Right lobe of liver (tissue), 6 donors: Measurements from ENCODE around the gene MOB3B. TPM values are rescaled to one million over a fixed set of nuclear protein-coding genes. Genes with fewer than 3 reads are reported as not detected.
A peak's percentile ranks its signal among the peaks of the same experiment; 100 is the strongest.

ENCODE experiments used
- ATAC-seq, 4 donors: fragments of 200-7000 bp; cut with Tn5 transposase; one replicate each; pipeline ENCODE4 v1.9.1; 2020; ENCODE audit warnings: mild to moderate bottlenecking in 4 of 4, moderate library complexity in 4 of 4
- DNase-seq, 3 donors: peaks; one replicate each; pipeline ENCODE4 v3.0.0-alpha.2; 2020
- H3K27ac ChIP-seq, 3 donors: fragments of 200-600 bp; one replicate each; pipeline ENCODE4 v1.8.0; 2022
- H3K27me3 ChIP-seq, 2 donors: fragments of 200-600 bp; one replicate each; pipeline ENCODE4 v1.8.0; 2022
- H3K36me3 ChIP-seq, 4 donors: fragments of 200-600 bp; sonication (generic) in 1 of 4; one replicate each; pipeline versions ENCODE4 v1.5.1 to v1.8.0; 2017 to 2022; ENCODE audit warnings: control low read depth in 1 of 4
- H3K4me1 ChIP-seq, 4 donors: fragments of 200-600 bp; sonication (generic) in 1 of 4; one replicate each; pipeline versions ENCODE4 v1.5.1 to v1.8.0; 2017 to 2022; ENCODE audit warnings: control low read depth in 1 of 4
- H3K4me3 ChIP-seq, 3 donors: fragments of 200-600 bp; one replicate each; pipeline ENCODE4 v1.8.0; 2022
- H3K9me3 ChIP-seq, 4 donors: fragments of 200-600 bp; sonication (generic) in 1 of 4; one replicate each; pipeline versions ENCODE4 v1.5.1 to v1.8.0; 2017 to 2022; ENCODE audit warnings: control low read depth in 1 of 4
- POLR2A ChIP-seq: fragments of 450-650 bp; IDR thresholded peaks from one replicate; pipeline ENCODE4 v1.6.1; 2017; ENCODE audit warnings: antibody characterized with exemption, mild to moderate bottlenecking
- WGBS: methylation state at CpG from one replicate; pipeline ENCODE4 v1.1.6; 2018; ENCODE audit warnings: low coverage, low lambda C conversion rate; ENCODE audit not compliant: insufficient coverage; ENCODE audit errors: missing lambda C conversion rate; 5-methylcytosine and 5-hydroxymethylcytosine counted together
- intact Hi-C, 2 donors: fragments of 100-400 bp; cut with DNase I; formaldehyde crosslinking; loops; one replicate each; pipeline versions ENCODE4 v1.11.2 to v1.14.1; 2022
- total RNA-seq, 6 experiments: library from RNA; depleted of rRNA in 2 of 6; stranded (reverse); fragments of >200 nt in 2 of 6; fragmentation: NEBNext Ultra II Directional in 3 of 6; extraction: Animal tissue kit (Norgen Biotek cat#: 25700) in 3 of 6; gene quantifications; one replicate each; pipeline versions ENCODE4 v1.1.0 to v1.2.4, GENCODE V29; 2016 to 2023
- TF ChIP-seq, protein P1 (sequence below), 4 donors: fragments of 200-600 bp in 3 of 4; fragments of 450-650 bp in 1 of 4; IDR thresholded peaks; one replicate each; pipeline versions ENCODE4 v1.5.1 to v1.8.0; 2016 to 2022; ENCODE audit warnings: antibody characterized with exemption in 4 of 4, mild to moderate bottlenecking in 2 of 4
- donor health status: DM: no; HTN: yes; CAD: no.
- donor health status: DM: no; HTN: no; CAD: no.
- donor health status: DM: no; HTN: no; CAD: no.
- donor health status: DM: no; HTN: yes; CAD: no.
- donor health status: DM: no; HTN: yes; CAD: no.

The MOB3B gene
- total RNA-seq, 6 experiments from 2014 or later, result 1.0 to 2.4 (median 1.7) TPM

DNA sequence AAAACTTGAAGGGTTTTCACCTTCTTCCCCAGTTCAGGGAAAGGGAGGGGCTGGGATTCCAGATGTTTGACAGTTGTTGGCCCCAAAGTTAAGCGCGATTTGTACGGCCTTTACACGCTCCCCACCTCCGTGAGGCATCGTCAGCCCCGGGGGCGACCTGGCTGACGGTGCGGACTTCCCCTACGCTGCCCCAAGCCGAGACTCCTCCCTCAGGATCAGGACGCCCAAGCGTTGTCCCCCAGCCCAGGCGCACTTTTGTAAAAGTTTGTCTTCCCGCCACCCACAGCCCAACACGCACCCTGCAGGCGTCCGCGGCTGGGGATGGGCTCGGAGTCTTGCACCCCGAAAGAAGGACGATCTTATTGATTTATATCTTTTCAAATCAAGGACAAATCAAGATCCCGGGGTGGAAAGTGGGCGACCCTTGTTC is 713 bp downstream of the MOB3B start:
- Histone ChIP-seq H3K4me3 (peak overlapping the region; percentile 77 to 85 (median 80)), H3K4me1 (peaks cover 0 to 15% (median 0%) of the 10 kb centered on the region in 4 donors), H3K9me3 (no peaks in the 10 kb centered on the region), H3K27me3 (no peaks in the 10 kb centered on the region), H3K27ac (peak overlapping the region; percentile 45 to 66 (median 55)), H3K36me3 (no peaks in the 10 kb centered on the region)
- TF ChIP-seq, protein P1, sequence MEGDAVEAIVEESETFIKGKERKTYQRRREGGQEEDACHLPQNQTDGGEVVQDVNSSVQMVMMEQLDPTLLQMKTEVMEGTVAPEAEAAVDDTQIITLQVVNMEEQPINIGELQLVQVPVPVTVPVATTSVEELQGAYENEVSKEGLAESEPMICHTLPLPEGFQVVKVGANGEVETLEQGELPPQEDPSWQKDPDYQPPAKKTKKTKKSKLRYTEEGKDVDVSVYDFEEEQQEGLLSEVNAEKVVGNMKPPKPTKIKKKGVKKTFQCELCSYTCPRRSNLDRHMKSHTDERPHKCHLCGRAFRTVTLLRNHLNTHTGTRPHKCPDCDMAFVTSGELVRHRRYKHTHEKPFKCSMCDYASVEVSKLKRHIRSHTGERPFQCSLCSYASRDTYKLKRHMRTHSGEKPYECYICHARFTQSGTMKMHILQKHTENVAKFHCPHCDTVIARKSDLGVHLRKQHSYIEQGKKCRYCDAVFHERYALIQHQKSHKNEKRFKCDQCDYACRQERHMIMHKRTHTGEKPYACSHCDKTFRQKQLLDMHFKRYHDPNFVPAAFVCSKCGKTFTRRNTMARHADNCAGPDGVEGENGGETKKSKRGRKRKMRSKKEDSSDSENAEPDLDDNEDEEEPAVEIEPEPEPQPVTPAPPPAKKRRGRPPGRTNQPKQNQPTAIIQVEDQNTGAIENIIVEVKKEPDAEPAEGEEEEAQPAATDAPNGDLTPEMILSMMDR (IDR thresholded peaks at IDR 0.05), result no peak
- TF ChIP-seq POLR2A, result no peak
- DNase-seq (peak; percentile 55 to 62 (median 60)), ATAC-seq (peak; percentile 53 to 74 (median 65))
- 3% methylated on average over 6 of the region's 25 CpGs for WGBS
- intact Hi-C loops, result no loop called here

DNA sequence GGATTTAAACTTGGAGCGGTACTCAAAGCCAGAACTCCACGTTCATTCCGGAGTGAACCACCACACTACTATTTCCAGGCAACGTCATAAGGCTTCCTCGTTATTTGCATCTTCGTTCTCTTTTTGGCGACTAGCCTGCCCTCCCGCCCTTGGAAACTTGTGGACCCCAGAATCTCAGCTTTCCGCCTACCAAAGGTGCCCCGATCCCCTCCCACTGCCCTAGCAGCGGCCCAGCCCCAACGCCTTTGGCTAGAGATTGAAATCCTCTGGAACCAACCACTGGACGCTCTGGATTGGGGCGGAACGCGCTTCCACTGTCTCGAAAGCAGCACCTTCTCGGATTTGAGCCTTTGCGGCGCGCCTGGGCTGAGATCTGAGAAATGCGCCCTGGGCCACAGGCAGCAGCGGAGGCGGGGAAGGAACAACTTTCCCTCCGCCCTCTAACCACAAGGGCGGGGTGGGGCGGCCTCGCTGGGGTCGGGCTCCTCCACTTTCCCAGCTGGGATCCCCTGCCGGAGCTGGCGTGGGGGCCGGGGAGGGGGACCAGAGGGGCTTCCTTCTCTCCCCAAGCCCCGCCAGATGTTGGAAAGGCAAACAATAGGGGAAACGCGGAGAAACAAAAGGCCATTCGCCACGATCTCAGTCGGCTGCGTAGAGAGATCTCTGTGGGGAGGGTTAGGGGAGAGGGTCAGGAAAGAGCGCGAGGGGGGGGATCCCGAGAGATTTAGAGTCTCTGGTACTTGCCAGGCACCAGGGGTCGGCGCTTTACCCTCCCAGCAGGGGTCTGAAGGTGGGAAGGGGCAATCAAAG is 1.3 kb downstream of the MOB3B start:
- DNase-seq (peak; percentile 54 to 73 (median 73)), ATAC-seq (peak; percentile 68 to 76 (median 71))
- no peak for TF ChIP-seq POLR2A
- TF ChIP-seq, protein P1 (IDR thresholded peaks at IDR 0.05), result no peak
- peaks cover 0 to 15% (median 0%) of the 10 kb centered on the region in 4 donors for H3K4me1 ChIP-seq
- intact Hi-C loops, result no loop called here
- peak overlapping the region; percentile 77 to 85 (median 80) for H3K4me3 ChIP-seq
- H3K36me3 ChIP-seq, result no peaks in the 10 kb centered on the region
- H3K27ac ChIP-seq, result peak overlapping the region; percentile 45 to 66 (median 55)
- H3K27me3 ChIP-seq, result no peaks in the 10 kb centered on the region
- 11% methylated on average over 32 of the region's 44 CpGs for whole genome bisulfite sequencing
- H3K9me3 ChIP-seq, result no peaks in the 10 kb centered on the region

DNA sequence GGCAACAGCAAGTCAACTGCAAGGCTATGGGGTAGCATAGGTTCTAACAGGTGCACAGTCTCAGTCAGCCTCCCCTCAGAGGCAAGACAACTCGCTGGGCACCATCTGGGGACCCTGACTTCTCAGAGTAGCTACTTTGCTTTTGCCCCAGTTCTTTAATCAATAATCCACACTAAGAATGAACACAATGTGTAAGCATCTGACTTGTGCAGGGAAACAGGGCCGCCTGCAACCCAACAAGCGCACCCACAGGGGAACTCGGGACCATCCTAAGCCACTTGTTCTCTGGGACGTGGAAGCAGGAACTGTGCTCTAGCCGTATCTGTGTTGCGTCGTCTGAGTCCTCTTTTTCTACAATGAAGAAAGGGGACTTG is 1.9 kb downstream of the MOB3B start:
- H3K9me3 ChIP-seq, result no peaks in the 10 kb centered on the region
- 64% methylated on average over 4 of the region's 8 CpGs for WGBS
- peaks cover 0 to 15% (median 0%) of the 10 kb centered on the region in 4 donors for H3K4me1 ChIP-seq
- intact Hi-C loops, result no loop called here
- no peaks in the 10 kb centered on the region for H3K36me3 ChIP-seq
- DNase-seq (no peak), ATAC-seq (no peak)
- H3K4me3 ChIP-seq, result peak overlapping the region in 1 of 3 donors; percentile 80
- H3K27me3 ChIP-seq, result no peaks in the 10 kb centered on the region
- H3K27ac ChIP-seq, result no peak overlapping the region
- TF ChIP-seq POLR2A, result no peak
- TF ChIP-seq, protein P1 (IDR thresholded peaks at IDR 0.05), result no peak

- no peak for ATAC-seq
- DNase-seq, result no peak
- H3K4me3 ChIP-seq, result no peak within 1 kb of the TSS
- H3K9me3 ChIP-seq, result no peaks in the 10 kb centered on the region
- H3K36me3 ChIP-seq, result no peaks in the 10 kb centered on the region
- intact Hi-C loops, result no loop called here
- no peak within 1 kb of the TSS for H3K27ac ChIP-seq
- no peaks in the 10 kb centered on the region for H3K4me1 ChIP-seq
- 77% methylated on average over 2 of the region's 2 CpGs for WGBS
- TF ChIP-seq POLR2A, result no peak
- TF ChIP-seq, protein P1 (IDR thresholded peaks at IDR 0.05), result no peak
- no peaks in the 10 kb centered on the region for H3K27me3 ChIP-seq
Measured at GRCh38 chr9:27524236-27524635, 5.4 kb downstream of the MOB3B start, which contains the start of gene IFNK. TSS of gene IFNK (plus strand) at chr9:27524290. CDS start at chr9:27524337, 47 bp downstream.
